Vagina (tissue), 2 donors: ENCODE measurements around the gene RRAD.

Experiments used
- POLR2A ChIP-seq, 2 donors: fragments of 450-650 bp; IDR thresholded peaks; one replicate each; pipeline ENCODE4 v1.6.1; 2017; ENCODE audit warnings: antibody characterized with exemption in 2 of 2, mild to moderate bottlenecking in 2 of 2, moderate library complexity in 2 of 2
- TF ChIP-seq, protein P1 (sequence below), 3 experiments: fragments of 450-650 bp in 2 of 3; fragments of 200-600 bp in 1 of 3; sonication (generic) in 1 of 3; IDR thresholded peaks; one replicate each; pipeline ENCODE4 v1.5.1; 2017 to 2019; ENCODE audit warnings: antibody characterized with exemption in 3 of 3, mild to moderate bottlenecking in 2 of 3, moderate library complexity in 2 of 3

DNA sequence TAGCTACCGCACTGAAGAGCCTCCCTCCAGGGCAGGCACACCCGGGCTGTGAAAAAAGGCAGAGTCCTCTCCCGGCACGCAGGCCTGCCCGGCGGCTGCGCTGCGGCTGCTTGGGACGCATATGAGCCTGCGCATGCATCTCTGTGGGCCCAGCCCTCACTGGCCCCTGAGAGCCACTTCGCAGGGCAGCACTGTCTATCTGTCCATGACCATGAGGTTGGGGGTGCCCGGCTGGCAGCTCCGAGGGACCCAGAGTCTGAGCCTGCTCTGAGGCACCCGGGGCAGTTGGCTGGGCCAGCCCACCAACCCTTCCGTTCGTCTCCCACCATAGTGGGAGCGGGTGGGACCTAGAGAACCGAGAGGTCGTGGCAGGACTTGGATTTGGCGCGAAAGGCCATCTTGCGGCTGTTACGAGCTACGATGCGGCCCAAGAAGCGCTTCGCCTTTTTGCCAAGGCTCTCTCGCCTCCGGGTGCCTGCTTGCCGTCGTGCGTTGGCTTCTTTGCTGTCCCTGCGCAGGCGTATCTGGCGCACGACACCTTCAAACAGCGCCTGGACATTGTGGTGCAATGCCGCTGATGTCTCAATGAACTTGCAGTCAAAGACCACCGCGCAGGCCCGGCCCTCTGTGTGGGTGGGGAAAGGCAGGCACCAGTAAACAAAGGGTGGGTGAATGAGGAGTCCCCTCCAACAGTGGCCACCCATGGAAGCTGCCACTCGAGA lies 3.4 kb downstream of the RRAD start:
- no peak for TF ChIP-seq POLR2A (IDR thresholded peaks at IDR 0.05)
- TF ChIP-seq, protein P1, sequence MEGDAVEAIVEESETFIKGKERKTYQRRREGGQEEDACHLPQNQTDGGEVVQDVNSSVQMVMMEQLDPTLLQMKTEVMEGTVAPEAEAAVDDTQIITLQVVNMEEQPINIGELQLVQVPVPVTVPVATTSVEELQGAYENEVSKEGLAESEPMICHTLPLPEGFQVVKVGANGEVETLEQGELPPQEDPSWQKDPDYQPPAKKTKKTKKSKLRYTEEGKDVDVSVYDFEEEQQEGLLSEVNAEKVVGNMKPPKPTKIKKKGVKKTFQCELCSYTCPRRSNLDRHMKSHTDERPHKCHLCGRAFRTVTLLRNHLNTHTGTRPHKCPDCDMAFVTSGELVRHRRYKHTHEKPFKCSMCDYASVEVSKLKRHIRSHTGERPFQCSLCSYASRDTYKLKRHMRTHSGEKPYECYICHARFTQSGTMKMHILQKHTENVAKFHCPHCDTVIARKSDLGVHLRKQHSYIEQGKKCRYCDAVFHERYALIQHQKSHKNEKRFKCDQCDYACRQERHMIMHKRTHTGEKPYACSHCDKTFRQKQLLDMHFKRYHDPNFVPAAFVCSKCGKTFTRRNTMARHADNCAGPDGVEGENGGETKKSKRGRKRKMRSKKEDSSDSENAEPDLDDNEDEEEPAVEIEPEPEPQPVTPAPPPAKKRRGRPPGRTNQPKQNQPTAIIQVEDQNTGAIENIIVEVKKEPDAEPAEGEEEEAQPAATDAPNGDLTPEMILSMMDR (IDR thresholded peaks at IDR 0.05) = no peak
